GM21367 (cell line): ENCODE measurements around the gene VWA5B2.

Experiments
- ATAC-seq: cut with Tn5 transposase; IDR thresholded peaks from one replicate; pipeline ENCODE4 v1.9.1; 2021; ENCODE audit not compliant: unreplicated experiment

The VWA5B2 gene

GRCh38 chr3:184229394-184230080 lies at the start of gene VWA5B2:
Gene VWA5B2, plus strand, starts transcription at chr3:184229585. Its CDS starts 944 bp downstream, at chr3:184230529.
- peak; percentile 71 for ATAC-seq

DNA sequence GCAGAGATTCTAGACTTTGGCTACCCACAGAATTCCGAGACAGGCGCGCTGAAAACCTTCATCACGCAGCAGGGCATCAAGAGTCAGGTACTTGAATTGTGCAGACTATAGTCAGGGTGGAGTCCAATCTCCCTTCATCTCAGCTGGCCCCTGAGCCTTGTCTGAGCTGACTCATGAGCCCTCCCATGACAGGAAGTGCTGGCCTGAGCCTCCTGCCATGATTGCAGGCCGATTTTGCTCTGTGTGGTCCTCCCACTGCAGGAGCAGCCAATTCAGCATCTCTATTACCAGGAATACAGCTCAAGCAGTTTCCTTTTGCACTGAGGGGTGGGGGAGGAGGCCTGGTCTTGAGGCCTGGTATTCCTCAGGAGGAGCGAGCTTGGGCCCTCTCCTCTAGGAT lies 49.2 kb upstream of the VWA5B2 start:
- no peak for ATAC-seq

DNA sequence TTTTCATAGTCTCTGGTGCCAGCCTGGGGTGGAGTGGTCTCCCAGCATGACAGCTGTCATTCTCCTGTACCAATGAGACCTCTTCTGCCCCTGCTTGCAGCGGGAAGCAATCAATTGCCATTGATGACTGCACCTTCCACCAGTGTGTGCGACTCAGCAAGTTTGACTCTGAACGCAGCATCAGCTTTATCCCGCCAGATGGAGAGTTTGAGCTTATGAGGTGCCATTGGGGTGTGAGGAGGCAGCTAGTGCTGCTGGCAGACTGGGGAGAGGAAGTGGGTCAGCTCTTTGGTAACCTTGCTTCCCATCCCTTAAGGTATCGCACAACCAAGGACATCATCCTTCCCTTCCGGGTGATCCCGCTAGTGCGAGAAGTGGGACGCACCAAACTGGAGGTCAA lies 47.8 kb upstream of the VWA5B2 start:
- ATAC-seq, result no peak

DNA sequence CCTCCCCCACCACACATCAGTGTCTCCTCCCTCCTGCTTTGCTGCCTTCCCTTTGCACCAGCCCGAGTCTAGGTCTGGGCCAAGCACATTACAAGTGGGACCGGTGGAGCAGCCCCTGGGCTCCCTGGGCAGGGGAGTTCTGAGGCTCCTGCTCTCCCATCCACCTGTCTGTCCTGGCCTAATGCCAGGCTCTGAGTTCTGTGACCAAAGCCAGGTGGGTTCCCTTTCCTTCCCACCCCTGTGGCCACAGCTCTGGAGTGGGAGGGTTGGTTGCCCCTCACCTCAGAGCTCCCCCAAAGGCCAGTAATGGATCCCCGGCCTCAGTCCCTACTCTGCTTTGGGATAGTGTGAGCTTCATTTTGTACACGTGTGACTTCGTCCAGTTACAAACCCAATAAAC lies 45.7 kb upstream of the VWA5B2 start:
- ATAC-seq, result no peak

DNA sequence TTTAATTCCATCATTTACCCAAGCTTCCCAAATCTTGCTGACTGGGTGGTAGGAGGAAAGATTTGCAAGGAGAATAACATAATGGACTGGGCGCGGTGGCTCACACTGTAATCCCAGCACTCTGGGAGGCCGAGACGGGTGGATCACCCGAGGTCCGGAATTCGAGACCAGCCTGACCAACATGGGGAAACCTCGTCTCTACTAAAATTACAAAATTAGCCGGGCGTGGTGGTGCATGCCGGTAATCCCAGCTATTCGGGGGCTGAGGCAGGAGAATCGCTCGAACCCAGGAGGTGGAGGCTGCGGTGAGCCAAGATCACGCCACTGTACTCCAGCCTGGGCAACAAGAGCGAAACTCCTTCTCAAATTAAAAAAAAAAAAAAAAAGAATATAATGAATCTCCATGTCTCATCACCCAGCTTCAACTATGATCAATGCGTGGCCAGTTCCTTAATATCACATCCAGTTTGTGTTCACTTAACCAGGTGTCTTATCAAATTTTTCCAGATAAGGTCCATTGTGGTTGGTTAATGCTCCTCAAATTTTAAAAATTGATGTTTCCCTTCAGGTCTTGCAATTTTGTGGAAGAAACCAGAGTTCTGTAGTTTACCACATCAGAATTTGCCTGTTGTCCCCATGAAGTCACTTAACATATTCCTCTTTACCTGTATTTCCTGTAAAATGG lies 44.7 kb upstream of the VWA5B2 start:
- no peak for ATAC-seq

DNA sequence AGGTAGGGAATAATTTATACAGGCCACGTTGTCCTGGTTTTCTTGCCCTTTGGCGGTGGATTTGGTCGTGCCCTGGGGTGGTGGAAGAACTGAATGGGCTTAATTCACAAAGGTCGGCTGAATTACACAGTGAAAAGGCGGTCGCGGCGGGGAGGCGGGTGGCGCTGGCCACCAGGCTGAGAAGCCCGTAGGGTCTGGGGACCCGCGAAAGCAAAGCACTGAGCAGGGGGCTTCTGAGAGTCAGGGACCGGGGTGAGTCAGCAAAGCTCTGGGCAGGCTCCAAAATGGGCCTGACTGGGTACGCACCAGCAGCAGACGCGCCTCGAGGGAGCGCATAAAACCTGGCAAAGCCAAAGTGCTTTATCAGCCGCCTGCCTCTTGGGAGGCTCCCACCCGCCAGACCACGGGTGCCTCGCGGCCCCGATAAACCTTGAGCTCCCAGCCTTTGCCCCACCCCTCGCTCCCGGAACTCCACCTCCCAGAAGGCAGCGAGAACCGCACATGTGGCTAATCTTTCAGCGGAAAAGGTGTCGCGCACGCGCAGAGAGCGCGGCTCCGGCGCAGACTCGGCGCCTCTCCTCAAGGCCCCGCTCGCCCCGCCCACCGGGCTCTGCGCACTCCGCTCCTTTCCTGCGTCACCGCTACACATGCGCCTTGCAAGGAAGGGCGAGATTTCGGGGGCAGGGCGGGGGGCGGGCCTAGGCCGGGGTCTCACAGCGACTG lies 43.8 kb upstream of the VWA5B2 start:
- peak; percentile 87 for ATAC-seq

DNA sequence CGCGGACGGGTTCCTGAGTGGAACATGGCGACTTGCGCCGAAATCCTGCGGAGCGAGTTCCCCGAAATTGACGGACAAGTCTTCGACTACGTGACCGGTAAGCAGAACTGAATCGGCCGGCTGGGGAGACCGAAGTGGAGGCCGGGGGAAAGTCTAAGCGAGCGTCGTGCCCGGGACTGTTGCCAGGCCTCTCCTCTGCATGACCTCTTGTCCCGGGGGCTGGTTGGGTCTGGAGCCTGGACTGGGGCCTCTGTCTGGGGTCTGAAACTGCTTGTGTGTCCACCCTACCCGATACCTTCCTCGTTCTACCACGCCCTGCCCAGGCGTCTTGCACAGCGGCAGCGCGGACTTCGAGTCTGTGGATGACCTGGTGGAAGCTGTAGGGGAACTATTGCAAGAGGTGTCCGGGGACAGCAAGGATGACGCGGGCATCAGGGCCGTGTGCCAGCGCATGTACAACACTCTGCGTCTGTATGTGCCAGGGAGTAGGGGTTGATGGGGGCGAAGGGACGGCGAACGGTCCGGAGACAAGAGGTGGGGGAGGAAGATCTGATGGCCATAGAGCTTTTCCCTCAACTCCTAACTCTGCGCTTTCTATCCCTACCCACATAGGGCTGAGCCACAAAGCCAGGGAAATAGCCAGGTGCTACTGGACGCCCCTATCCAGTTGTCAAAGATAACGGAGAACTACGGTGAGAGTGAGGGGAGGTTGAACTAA lies 43.0 kb upstream of the VWA5B2 start, which contains the start of gene ABCF3:
TSS of gene ABCF3 (plus strand) at position 16 of the 718 bp plus-strand sequence. CDS start at position 25, 9 bp downstream.
- peak; percentile 12 for ATAC-seq

DNA sequence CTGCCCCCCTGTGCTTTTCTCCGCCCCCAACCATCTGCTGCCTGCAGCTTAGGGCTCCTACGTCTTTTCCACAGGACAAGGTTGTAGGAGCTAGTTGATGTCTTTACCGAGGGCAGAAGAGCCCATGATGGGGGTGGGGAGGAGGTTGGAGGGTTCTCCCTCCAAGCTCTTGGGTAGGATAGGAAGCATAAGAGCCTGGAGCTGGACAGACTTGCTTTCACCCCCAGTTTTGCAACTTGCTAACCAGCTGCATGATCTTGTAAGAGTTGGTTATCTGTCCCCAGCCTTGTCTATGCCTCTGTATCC lies 42.5 kb upstream of the VWA5B2 start:
- no peak for ATAC-seq

DNA sequence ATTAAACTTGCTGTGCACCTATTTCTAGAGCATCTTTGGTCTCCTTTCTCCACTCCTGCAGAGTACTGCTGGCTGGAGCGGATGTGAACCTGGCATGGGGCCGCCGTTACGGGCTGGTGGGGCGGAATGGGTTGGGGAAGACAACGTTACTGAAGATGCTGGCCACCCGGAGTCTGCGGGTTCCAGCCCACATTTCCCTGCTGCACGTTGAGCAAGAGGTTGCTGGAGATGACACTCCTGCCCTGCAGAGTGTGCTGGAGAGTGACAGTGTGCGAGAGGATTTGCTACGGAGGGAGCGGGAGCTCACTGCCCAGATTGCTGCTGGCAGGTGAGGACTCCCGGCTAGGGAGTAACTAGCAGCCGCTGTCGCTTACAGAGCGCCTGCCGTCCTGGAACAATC lies 41.3 kb upstream of the VWA5B2 start:
- no peak for ATAC-seq

GRCh38 chr3:184189421-184189820 lies 40.0 kb upstream of the VWA5B2 start:
- no peak for ATAC-seq

DNA sequence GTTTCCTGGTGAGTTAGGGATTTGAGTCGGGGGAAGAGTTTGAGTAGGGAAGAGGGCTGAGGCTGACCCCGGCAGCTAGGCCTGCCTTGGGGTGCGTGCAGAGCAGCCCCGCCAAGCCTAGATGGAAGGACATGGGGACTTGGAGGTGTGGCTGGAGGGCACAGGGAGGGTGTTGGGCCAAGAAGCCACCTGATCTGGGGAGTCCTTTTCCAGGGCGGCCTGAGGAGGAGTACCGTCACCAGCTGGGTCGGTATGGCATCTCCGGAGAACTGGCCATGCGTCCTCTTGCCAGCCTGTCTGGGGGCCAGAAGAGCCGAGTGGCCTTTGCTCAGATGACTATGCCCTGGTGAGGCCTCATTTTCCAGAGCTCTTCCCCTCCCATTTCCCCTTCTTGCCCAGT lies 36.5 kb upstream of the VWA5B2 start:
- ATAC-seq, result no peak

DNA sequence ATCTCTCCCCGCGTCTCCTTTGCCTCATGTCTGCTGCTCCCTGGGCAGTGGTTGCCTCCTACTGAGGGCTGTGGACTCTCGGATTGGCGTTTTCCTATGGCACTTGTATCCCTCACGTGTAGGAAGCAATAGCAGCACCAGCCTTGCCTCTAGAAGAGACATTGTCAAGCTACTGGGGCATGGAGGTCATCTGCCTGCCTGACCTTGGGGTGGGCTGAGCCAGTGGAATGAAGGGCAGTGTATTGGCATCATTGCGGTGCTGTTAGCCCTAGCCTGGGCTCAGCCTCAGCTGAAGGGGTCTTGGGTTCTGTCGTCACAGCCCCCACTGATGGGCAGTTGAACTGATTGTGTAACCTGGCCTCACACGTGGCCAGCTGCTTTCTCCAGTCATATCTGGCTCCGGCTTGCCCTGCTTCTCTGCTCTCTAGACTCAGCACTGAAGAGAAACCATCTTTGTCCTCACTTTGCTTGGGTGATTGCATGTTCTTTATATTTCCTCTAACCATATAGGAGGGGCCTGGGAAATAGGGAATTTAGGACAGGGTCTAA lies 35.3 kb upstream of the VWA5B2 start:
- ATAC-seq, result no peak

DNA sequence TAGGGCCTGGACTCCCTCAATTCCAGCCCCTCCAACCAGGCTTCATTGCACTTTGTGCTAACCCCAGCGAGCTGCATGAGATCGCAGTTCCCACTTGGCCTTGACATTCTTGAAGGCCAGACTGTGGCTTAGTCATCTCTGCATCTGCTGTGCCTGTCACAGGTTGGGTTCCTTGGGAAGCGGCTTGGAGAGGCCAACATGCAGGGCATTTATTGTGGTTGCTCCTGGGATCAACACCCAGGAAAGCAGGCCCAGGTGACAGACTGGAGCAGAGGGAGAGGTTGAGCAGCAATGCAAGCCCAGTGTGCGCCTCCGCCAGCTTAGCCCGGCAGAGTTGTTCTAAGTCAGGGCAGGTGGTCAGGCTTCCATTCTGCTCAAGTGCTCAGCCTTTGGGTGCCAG lies 32.8 kb upstream of the VWA5B2 start:
- no peak for ATAC-seq

DNA sequence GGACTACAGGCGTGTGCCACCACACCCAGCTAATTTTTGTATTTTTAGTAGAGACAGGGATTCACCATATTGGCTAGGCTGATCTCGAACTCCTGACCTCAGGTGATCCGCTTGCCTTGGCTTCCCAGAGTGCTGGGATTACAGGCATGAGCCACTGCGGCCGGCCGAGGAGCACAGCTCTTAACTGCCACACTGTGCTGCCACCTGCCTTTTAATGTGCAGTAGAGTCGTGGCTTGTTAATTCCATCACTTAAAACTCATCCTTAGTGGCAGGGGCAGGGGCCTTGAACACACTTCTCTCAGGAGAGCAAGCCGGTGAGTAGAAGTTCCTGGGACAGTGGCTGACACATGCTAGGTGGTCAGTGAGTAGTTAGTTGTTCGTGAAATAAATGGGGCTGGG lies 30.9 kb upstream of the VWA5B2 start:
- ATAC-seq, result no peak

DNA sequence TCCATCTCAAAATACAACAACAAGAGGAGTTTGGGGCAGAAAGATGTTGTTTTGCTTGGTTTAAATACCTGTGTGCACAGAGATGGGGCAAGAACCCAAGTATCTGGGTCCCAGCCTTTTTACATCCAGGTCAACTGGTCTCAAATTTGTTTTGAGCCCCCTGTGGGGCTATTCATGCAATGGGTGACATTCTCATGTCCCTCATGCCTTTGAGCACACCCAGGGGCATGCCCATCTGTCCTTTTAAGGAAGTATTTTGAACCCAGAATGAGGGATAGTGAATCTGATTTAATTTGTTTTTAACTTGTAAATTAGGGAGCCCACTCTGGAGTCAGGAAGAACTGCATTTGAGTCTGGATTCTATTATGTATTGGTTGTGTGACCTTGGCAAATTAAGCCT lies 28.6 kb upstream of the VWA5B2 start:
- ATAC-seq, result no peak

DNA sequence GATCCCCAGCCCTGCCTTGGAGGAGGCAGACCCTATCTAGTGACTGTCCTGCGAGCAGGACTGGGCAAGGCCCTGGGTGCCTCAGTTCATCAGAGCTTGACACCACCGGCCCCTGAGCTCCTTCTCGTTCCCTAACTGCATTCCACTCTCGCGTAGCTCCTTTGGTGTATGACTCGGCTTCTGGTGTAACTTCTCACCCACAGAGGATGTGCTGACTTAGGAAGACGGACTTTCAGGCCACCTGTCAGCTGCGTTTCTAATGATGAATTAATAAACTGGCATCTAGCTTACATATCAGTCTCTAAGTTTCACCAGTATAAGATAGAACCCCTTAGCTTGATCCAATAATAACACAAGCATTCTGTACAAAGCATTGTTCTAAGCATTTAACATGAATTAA lies 25.9 kb upstream of the VWA5B2 start:
- ATAC-seq, result no peak

- no peak for ATAC-seq
Measured at GRCh38 chr3:184209146-184209923, 20.1 kb upstream of the VWA5B2 start.

DNA sequence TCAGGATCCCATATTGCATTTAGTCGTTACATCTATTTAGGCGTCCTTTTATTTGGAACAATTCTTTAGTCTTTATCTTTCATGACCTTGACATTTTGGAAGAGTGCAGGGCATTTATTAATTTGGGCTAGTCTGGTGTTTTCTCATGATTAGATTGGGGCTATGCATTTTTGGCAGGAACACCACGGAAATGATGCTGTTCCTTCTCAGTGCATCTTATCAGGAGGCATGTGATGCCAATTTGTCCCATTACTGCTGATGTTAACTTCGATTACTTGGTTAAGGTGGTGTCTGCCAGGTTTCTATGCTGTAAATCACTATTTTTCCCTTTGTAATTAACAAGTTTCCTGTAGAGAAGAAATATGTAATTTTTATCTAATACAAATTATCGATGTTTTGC lies 18.1 kb upstream of the VWA5B2 start:
- ATAC-seq, result no peak

DNA sequence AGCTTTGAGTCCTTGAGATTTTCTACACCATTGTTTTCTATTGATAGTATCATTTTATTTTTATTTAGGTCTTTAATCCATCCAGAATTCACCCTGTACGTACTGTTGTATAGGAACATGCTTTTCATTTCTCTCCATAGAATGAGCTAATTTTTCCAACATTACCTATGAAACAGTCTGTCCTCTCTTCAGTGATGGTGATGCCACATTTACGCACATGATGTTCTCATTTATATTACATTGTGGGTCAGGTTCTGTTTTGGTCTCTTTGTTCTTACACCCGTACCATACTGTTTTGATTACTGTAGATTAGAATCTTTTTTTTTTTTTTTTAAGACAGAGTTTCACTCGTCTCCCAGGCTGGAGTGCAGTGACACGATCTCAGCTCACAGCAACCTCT lies 17.7 kb upstream of the VWA5B2 start:
- ATAC-seq, result no peak

DNA sequence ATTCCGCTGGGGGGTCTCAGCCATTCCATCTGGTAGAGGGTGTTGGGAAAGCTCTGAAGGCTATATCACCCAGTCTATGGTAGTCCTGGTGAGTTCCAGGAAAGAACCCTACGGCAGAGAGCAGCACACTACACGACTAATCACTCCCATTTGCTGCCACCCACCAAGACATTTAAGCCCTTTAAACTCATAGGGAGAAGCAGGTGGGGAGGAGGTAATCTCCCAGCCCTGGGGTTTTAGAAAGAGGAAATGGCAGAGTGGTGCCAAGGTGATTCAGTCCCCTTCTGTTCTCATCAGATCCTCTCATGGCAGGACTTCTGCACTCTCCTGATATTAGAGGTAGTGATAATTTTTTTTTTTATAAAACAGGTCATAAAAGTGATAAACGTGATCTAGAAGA lies 10.6 kb upstream of the VWA5B2 start:
- ATAC-seq, result no peak

DNA sequence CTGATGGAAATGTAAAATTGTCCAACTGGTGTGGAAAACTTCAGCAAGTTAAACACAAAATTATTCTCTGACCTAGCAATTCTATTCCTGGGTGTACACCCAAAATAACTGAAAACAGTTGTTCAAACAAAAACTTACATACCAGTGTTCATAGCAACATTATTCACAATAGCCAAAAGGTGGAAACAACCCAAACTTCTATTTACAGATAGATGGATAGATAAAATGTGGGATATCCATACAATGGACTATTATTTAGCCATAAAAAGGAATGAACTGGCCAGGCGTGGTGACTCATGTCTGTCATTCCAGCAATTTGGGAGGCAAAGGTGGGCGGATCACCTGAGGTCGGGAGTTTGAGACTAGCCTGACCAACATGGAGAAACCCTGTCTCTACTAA lies 6.9 kb upstream of the VWA5B2 start:
- ATAC-seq, result no peak
